HG03342 (cell line): ENCODE data around the gene ZRANB3.
"Not testable (repeated sequence)": the region's sequence is repeated elsewhere in the genome, so short reads cannot be mapped to it uniquely, and the experiment has no call there.

Experiments
- ATAC-seq: cut with Tn5 transposase; IDR thresholded peaks from one replicate; pipeline ENCODE4 v1.9.1; 2021; ENCODE audit warnings: mild to moderate bottlenecking, moderate library complexity; ENCODE audit not compliant: unreplicated experiment

ZRANB3 gene

GRCh38 chr2:135490376-135490775, 40.6 kb downstream of the ZRANB3 start:
- ATAC-seq, result no peak

- ATAC-seq, result no peak
Observed at GRCh38 chr2:135485441-135485840, 45.6 kb downstream of the ZRANB3 start.

GRCh38 chr2:135475128-135475527, 55.9 kb downstream of the ZRANB3 start:
- no peak for ATAC-seq

- ATAC-seq, result peak; percentile 53
Observed at GRCh38 chr2:135473567-135473966, 57.5 kb downstream of the ZRANB3 start.

GRCh38 chr2:135471106-135471505, 59.9 kb downstream of the ZRANB3 start:
- ATAC-seq, result no peak

- ATAC-seq, result no peak
Observed at GRCh38 chr2:135457279-135457678, 73.7 kb downstream of the ZRANB3 start.

- no peak for ATAC-seq
Observed at GRCh38 chr2:135456835-135457234, 74.2 kb downstream of the ZRANB3 start.

GRCh38 chr2:135456431-135456830, 74.6 kb downstream of the ZRANB3 start:
- no peak for ATAC-seq

GRCh38 chr2:135454608-135455007, 76.4 kb downstream of the ZRANB3 start:
- no peak for ATAC-seq

- not testable (repeated sequence) for ATAC-seq
Observed at GRCh38 chr2:135453027-135453426, 78.0 kb downstream of the ZRANB3 start.

GRCh38 chr2:135451966-135452365, 79.1 kb downstream of the ZRANB3 start:
- no peak for ATAC-seq

GRCh38 chr2:135443013-135443412, 88.0 kb downstream of the ZRANB3 start:
- ATAC-seq, result not testable (repeated sequence)

GRCh38 chr2:135435155-135435554, 95.9 kb downstream of the ZRANB3 start:
- not testable (repeated sequence) for ATAC-seq

GRCh38 chr2:135424849-135425248, 106.2 kb downstream of the ZRANB3 start:
- ATAC-seq, result no peak

GRCh38 chr2:135422898-135423297, 108.1 kb downstream of the ZRANB3 start:
- no peak for ATAC-seq

- no peak for ATAC-seq
Observed at GRCh38 chr2:135411646-135412045, 119.4 kb downstream of the ZRANB3 start.

GRCh38 chr2:135409436-135409835, 121.6 kb downstream of the ZRANB3 start:
- ATAC-seq, result no peak

GRCh38 chr2:135396259-135396658, 134.8 kb downstream of the ZRANB3 start:
- ATAC-seq, result not testable (repeated sequence)

GRCh38 chr2:135386993-135387392, 144.0 kb downstream of the ZRANB3 start:
- ATAC-seq, result no peak

- no peak for ATAC-seq
Observed at GRCh38 chr2:135378591-135378990, 152.4 kb downstream of the ZRANB3 start.

- ATAC-seq, result no peak
Observed at GRCh38 chr2:135373702-135374101, 157.3 kb downstream of the ZRANB3 start.

- ATAC-seq, result no peak
Observed at GRCh38 chr2:135349941-135350340, 181.1 kb downstream of the ZRANB3 start.

GRCh38 chr2:135348096-135348704, 182.8 kb downstream of the ZRANB3 start:
- not testable (repeated sequence) for ATAC-seq
